Transverse colon (tissue), 4 donors: ENCODE results near the gene GBE1.

ENCODE experiments used
- POLR2A ChIP-seq: fragments of 450-650 bp; IDR thresholded peaks from one replicate; pipeline ENCODE4 v1.6.1; 2016; ENCODE audit warnings: antibody characterized with exemption, mild to moderate bottlenecking, moderate library complexity
- POLR2AphosphoS5 ChIP-seq, 3 donors: sonication (generic); formaldehyde crosslinking; IDR thresholded peaks; one replicate each; pipeline ENCODE4 v1.6.1; 2016; ENCODE audit warnings: antibody characterized with exemption in 3 of 3
- TF ChIP-seq, protein P1 (sequence below), 5 experiments: fragments of 200-600 bp in 3 of 5; fragments of 450-650 bp in 2 of 5; sonication (generic) in 3 of 5; IDR thresholded peaks; 1 replicate in 2 of 5; 2 replicates in 3 of 5; pipeline ENCODE4 v1.5.1; 2016 to 2017; ENCODE audit warnings: antibody characterized with exemption in 5 of 5, inconsistent platforms in 3 of 5, mild to moderate bottlenecking in 2 of 5, moderate library complexity in 1 of 5

DNA sequence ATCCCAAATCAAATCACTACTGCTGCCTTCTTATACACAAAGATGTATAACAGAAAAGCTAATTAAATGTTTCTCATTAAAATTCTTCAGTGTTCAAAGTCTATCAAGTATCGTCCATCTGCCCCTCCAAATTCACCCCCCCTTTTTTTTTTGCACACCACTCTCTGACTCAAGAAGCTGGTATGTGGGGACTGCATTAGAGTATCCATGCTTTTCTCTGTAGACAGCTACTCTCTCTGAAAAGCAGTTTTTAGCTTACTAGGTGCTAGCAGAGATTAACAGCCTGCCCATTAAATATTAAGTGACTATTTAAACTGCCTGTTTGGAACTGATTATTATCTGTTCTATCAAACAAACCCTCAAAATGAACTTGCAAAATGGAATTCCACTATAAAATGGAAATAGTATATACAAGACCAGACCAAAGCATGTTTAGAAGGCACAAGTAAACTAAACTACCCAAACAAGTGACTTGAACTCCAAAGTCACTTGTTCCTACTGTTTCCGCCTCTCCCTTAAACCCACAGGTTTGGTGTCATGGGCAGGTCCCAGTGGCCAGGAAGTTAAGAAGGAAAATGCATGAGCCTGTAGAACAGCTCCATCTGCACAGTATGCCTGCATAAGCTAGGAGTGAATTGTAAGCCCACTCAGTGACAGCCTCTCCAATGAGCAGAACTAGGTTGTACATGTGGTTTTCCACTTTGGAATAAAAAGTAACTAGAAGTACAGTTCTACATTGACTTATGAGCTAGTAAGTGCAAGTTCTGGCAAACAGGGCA lies 32.5 kb downstream of the GBE1 start:
- no peak for TF ChIP-seq POLR2A
- TF ChIP-seq, protein P1, sequence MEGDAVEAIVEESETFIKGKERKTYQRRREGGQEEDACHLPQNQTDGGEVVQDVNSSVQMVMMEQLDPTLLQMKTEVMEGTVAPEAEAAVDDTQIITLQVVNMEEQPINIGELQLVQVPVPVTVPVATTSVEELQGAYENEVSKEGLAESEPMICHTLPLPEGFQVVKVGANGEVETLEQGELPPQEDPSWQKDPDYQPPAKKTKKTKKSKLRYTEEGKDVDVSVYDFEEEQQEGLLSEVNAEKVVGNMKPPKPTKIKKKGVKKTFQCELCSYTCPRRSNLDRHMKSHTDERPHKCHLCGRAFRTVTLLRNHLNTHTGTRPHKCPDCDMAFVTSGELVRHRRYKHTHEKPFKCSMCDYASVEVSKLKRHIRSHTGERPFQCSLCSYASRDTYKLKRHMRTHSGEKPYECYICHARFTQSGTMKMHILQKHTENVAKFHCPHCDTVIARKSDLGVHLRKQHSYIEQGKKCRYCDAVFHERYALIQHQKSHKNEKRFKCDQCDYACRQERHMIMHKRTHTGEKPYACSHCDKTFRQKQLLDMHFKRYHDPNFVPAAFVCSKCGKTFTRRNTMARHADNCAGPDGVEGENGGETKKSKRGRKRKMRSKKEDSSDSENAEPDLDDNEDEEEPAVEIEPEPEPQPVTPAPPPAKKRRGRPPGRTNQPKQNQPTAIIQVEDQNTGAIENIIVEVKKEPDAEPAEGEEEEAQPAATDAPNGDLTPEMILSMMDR (IDR thresholded peaks at IDR 0.05): no peak
- TF ChIP-seq POLR2AphosphoS5 (IDR thresholded peaks at IDR 0.05): no peak
